Hepatocyte (in vitro differentiated cells): ENCODE data around the gene RAF1. TPM values are rescaled to one million over a fixed set of nuclear protein-coding genes. Genes with fewer than 3 reads are reported as not detected.
"Not testable (repeated sequence)": the region's sequence is repeated elsewhere in the genome, so short reads cannot be mapped to it uniquely, and the experiment has no call there.

Experiments used
- DNase-seq: peaks from one replicate; pipeline ENCODE4 v3.0.0-alpha.2; 2016; ENCODE audit warnings: low spot score
- H2AFZ ChIP-seq: fragments of 200-600 bp; sonication (generic); 2 replicates; pipeline ENCODE4 v1.6.0; 2016; ENCODE audit warnings: antibody characterized with exemption, mild to moderate bottlenecking
- H3K27ac ChIP-seq: fragments of 200-600 bp; sonication (generic); 2 replicates; pipeline ENCODE4 v1.5.1; 2016; ENCODE audit warnings: mild to moderate bottlenecking
- H3K27me3 ChIP-seq: fragments of 200-600 bp; sonication (generic); 2 replicates; pipeline ENCODE4 v1.6.1; 2016
- H3K36me3 ChIP-seq: fragments of 200-600 bp; sonication (generic); replicated peaks from 2 replicates; pipeline ENCODE4 v1.5.1; 2016; ENCODE audit warnings: low read depth; ENCODE audit not compliant: insufficient read depth
- H3K4me1 ChIP-seq: fragments of 200-600 bp; sonication (generic); 2 replicates; pipeline ENCODE4 v1.5.1; 2016; ENCODE audit warnings: mild to moderate bottlenecking, moderate library complexity; ENCODE audit not compliant: insufficient read depth
- H3K4me2 ChIP-seq: fragments of 200-600 bp; sonication (generic); 2 replicates; pipeline ENCODE4 v1.6.0; 2016
- H3K4me3 ChIP-seq: fragments of 200-600 bp; sonication (generic); 2 replicates; pipeline ENCODE4 v1.5.1; 2016; ENCODE audit warnings: mild to moderate bottlenecking
- H3K79me2 ChIP-seq: fragments of 200-600 bp; sonication (generic); 2 replicates; pipeline ENCODE4 v1.6.0; 2017; ENCODE audit warnings: mild to moderate bottlenecking
- H3K9me2 ChIP-seq: fragments of 200-600 bp; sonication (generic); replicated peaks from 2 replicates; pipeline ENCODE4 v1.6.0; 2017; ENCODE audit warnings: mild to moderate bottlenecking; ENCODE audit not compliant: insufficient read depth
- H3K9me3 ChIP-seq: fragments of 200-600 bp; sonication (generic); 2 replicates; pipeline ENCODE4 v1.5.1; 2016; ENCODE audit warnings: low read depth, mild to moderate bottlenecking
- H4K20me1 ChIP-seq: fragments of 200-600 bp; sonication (generic); 2 replicates; pipeline ENCODE4 v1.6.0; 2016; ENCODE audit warnings: mild to moderate bottlenecking; ENCODE audit not compliant: insufficient read depth, poor library complexity, severe bottlenecking
- CTCF ChIP-seq: fragments of 200-600 bp; sonication (generic); IDR thresholded peaks from 2 replicates; pipeline ENCODE4 v1.5.1; 2016; ENCODE audit warnings: antibody characterized with exemption, mild to moderate bottlenecking; ENCODE audit not compliant: poor library complexity
- EZH2 ChIP-seq: fragments of 200-600 bp; sonication (generic); IDR thresholded peaks from 2 replicates; pipeline ENCODE4 v1.6.1; 2016; ENCODE audit warnings: antibody characterized with exemption, mild to moderate bottlenecking, borderline replicate concordance
- EZH2phosphoT487 ChIP-seq: fragments of 200-600 bp; sonication (generic); IDR thresholded peaks from one replicate; pipeline ENCODE4 v1.6.1; 2018; ENCODE audit warnings: antibody characterized with exemption, mild to moderate bottlenecking, low read depth, moderate library complexity; ENCODE audit not compliant: unreplicated experiment, severe bottlenecking
- WGBS: methylation state at CpG from one replicate; pipeline ENCODE4 v1.1.6; 2016; ENCODE audit warnings: low lambda C conversion rate; ENCODE audit errors: missing lambda C conversion rate; 5-methylcytosine and 5-hydroxymethylcytosine counted together
- polyA plus RNA-seq: library from polyadenylated mRNA; unstranded; fragments of >200 nt; fragmentation: Nextera tagmentation; extraction: Ambion mirVana; gene quantifications from 2 replicates; pipeline ENCODE4 v1.2.1, GENCODE V29; 2016
- total RNA-seq: library from RNA; depleted of rRNA; stranded (reverse); fragments of >200 nt; gene quantifications from 2 replicates; pipeline ENCODE4 v1.2.3, GENCODE V29; 2014

The RAF1 gene
- total and polyA plus RNA-seq, 2 experiments from 2014 or later, result 79.8 to 118 TPM

- no peak overlapping the region for H3K4me2 ChIP-seq
- no peaks in the 10 kb centered on the region for H3K79me2 ChIP-seq
- no peaks in the 10 kb centered on the region for H3K9me2 ChIP-seq
- H3K4me3 ChIP-seq, result no peak overlapping the region
- no peaks in the 10 kb centered on the region for H3K36me3 ChIP-seq
- H3K27ac ChIP-seq, result no peak overlapping the region
- H2AFZ ChIP-seq, result no peak overlapping the region
- no peak for DNase-seq
- H3K4me1 ChIP-seq, result no peaks in the 10 kb centered on the region
- no peaks in the 10 kb centered on the region for H4K20me1 ChIP-seq
- H3K9me3 ChIP-seq, result no peaks in the 10 kb centered on the region
- H3K27me3 ChIP-seq, result no peaks in the 10 kb centered on the region
- WGBS, result 92% methylated on average over 5 of the region's 6 CpGs
- TF ChIP-seq EZH2phosphoT487, result no peak
- TF ChIP-seq CTCF, result no peak
- TF ChIP-seq EZH2, result no peak
Measured at GRCh38 chr3:12677616-12678015, 13.7 kb upstream of the RAF1 start.

- no peak for DNase-seq
- Histone ChIP-seq H4K20me1 (no peaks in the 10 kb centered on the region), H3K9me3 (no peaks in the 10 kb centered on the region), H3K4me3 (no peak overlapping the region), H3K9me2 (no peaks in the 10 kb centered on the region), H3K27ac (no peak overlapping the region), H3K4me1 (no peaks in the 10 kb centered on the region), H2AFZ (no peak overlapping the region), H3K79me2 (no peaks in the 10 kb centered on the region), H3K27me3 (no peaks in the 10 kb centered on the region), H3K36me3 (no peaks in the 10 kb centered on the region), H3K4me2 (no peak overlapping the region)
- WGBS, result 96% methylated on average over 9 of the region's 9 CpGs
- TF ChIP-seq EZH2, result no peak
Measured at GRCh38 chr3:12675115-12675810, 11.3 kb upstream of the RAF1 start.

- not testable (repeated sequence) for H3K9me3 ChIP-seq, H3K9me2 ChIP-seq, H3K27me3 ChIP-seq, H3K4me3 ChIP-seq, H3K36me3 ChIP-seq, DNase-seq, H3K79me2 ChIP-seq, H3K4me2 ChIP-seq, H4K20me1 ChIP-seq, H3K4me1 ChIP-seq
- H3K27ac ChIP-seq, result peak overlapping the region; percentile 65
- 39% methylated on average over 10 of the region's 10 CpGs for WGBS
- H2AFZ ChIP-seq, result peak overlapping the region; percentile 31
Measured at GRCh38 chr3:12673956-12674736, 10.2 kb upstream of the RAF1 start.

GRCh38 chr3:12671120-12671450, 7.2 kb upstream of the RAF1 start:
- H3K27ac ChIP-seq, result no peak overlapping the region
- no peaks in the 10 kb centered on the region for H3K36me3 ChIP-seq
- TF ChIP-seq EZH2phosphoT487 (no peak), CTCF (no peak), EZH2 (no peak)
- H4K20me1 ChIP-seq, result no peaks in the 10 kb centered on the region
- DNase-seq, result no peak
- no peaks in the 10 kb centered on the region for H3K9me3 ChIP-seq
- 91% methylated on average over 3 of the region's 3 CpGs for WGBS
- no peaks in the 10 kb centered on the region for H3K9me2 ChIP-seq
- H3K4me2 ChIP-seq, result no peak overlapping the region
- H3K79me2 ChIP-seq, result no peaks in the 10 kb centered on the region
- no peaks in the 10 kb centered on the region for H3K27me3 ChIP-seq
- H3K4me3 ChIP-seq, result no peak overlapping the region
- no peak overlapping the region for H2AFZ ChIP-seq
- no peaks in the 10 kb centered on the region for H3K4me1 ChIP-seq
